ENCODE data around the gene BACE2.
A peak's percentile ranks its signal among the peaks of the same experiment; 100 is the strongest.

The BACE2 gene

DNA sequence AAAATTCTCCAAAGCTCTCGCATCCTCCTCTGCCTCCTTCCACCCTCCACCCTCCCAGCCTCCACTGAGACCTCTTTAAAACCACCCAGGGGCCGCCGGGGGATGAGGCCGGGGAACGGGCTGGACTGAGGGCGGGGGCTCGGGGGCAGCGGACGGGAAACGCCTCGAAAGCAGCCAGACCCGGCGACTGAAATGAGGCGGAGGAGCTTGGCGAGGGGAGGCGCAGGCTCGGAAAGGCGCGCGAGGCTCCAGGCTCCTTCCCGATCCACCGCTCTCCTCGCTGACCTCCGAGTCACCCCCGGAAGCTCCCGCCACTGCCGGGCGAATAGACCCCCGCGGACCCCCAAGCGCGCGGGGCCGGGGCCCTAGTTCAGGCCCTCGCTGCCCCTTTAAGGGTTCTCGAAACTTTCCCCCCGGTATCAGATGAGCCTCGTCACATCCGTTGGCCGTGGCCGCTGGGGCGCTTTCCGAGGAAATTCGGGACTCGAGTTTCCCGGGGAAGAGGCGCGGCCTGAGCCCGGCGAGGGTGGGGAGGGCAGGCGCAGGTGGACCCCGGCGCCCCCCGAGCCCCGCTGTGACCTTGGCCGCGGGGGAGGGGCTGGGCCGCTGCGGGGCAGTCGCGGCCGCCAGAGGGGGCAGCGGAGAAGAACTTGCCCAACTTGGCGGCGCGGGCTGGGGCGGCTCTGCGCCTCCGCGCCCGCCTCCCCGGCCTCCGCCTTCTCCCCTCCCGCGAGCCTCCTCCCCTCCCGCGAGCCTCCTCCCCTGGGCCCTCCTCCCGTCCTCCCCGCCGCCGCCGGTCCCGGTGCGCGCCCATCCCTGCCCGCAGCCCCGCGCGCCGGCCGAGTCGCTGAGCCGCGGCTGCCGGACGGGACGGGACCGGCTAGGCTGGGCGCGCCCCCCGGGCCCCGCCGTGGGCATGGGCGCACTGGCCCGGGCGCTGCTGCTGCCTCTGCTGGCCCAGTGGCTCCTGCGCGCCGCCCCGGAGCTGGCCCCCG is at the start of gene BACE2:
TSS of gene BACE2 (plus strand) at position 813 of the 995 bp plus-strand sequence. CDS start at position 917, 104 bp downstream.
- DNase-seq (ENCODE audit: low read depth) = peak; percentile 42

DNA sequence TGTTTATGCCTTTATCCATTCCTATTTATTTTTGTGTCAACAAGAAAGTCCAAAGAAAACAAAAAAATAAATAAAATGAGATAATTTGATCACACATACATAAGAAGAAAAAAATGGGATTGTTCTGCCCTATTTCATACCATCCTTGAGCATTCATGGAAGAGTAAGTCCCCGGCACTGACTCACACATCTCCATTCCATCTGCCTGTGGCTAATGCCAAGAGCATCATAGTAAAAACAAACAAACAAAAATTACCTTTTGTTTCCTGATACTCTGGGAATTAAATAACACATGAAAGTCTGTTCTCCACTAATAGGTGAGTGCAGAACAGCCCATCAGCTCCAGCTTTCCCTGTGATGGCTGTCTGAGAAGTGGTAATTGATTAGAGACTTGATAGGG is 48.1 kb upstream of the BACE2 start:
- DNase-seq (ENCODE audit: low read depth) = no peak

GRCh38 chr21:41120997-41121396 is 47.0 kb upstream of the BACE2 start:
- DNase-seq (ENCODE audit: low read depth) = no peak

- DNase-seq (ENCODE audit: low read depth) = peak; percentile 32
Observed at GRCh38 chr21:41121785-41122415, 46.1 kb upstream of the BACE2 start.

GRCh38 chr21:41124641-41125201 is 43.2 kb upstream of the BACE2 start:
- no peak for DNase-seq (ENCODE audit: low read depth)

GRCh38 chr21:41128981-41129380 is 39.0 kb upstream of the BACE2 start:
- no peak for DNase-seq (ENCODE audit: low read depth)

DNA sequence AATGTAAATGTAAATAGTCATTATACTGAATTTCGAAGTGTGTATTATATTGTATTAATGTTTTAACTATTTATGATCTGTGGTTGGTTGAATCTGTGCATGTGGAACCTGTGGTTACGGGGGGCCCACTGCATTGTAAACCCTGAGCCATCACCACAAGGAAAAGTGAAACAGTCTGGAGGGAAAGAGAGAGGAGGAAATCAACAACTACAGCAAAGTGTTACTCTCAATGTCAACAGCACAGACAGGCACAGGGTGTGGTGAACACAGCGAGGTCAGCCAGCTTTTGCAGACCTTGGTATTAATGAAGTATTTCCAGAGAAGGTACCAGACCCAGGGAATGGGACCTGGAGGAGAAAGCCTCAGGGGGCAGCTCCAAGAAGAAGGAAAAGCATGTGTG is 37.1 kb upstream of the BACE2 start:
- no peak for DNase-seq (ENCODE audit: low read depth)

DNA sequence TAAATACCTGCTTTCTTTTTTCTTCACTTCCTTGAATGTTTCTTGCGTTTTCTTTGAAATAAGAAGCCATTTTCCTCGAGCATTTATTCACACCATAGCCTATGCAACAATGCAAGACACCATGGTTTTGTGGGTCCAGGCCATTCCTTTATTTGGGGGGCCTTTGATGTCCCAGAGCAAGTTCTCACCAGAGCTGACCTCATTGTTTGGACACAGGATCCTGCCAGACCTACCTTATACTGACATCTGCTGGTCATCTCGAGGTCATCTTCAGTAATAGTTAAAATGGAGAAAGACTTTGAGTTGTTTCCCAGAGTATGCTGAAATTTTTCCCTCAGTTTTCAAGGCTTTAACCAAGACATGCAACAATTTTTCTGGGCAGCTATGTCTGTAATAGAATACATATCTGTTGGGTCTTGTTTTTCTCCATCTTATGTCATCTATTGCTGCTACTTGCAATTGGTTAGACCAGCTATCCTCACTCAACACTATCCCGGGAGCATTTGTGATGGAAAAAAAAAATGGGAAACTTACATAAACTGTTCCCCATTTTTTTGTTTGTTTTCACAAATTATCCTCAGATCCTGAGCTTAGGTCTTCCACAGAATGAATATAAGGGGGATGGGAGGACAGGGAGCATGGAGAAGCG is 34.0 kb upstream of the BACE2 start:
- peak; percentile 22 for DNase-seq (ENCODE audit: low read depth)

GRCh38 chr21:41135746-41136145 is 32.2 kb upstream of the BACE2 start:
- DNase-seq (ENCODE audit: low read depth) = no peak

GRCh38 chr21:41136286-41136685 is 31.7 kb upstream of the BACE2 start:
- no peak for DNase-seq (ENCODE audit: low read depth)

GRCh38 chr21:41137401-41137800 is 30.6 kb upstream of the BACE2 start:
- DNase-seq (ENCODE audit: low read depth) = no peak

DNA sequence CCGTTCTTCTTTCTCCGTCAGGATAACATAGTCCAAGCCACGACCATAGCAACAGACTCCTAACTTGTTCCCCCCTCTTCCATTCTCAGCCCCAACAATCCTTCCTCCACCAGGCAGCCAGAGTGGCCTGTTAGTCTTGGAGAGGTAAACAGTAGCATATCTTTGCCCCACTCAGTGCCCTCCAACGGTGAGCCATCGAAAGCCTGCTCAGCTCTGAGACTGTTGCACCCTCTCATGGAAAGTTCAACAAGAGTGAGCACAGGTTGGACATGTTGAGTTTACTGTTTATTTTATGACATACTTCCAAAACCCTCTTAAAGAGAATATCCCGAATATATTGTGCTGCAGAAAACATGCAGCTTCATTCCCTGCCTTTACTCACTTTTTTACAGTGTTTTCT is 30.1 kb upstream of the BACE2 start:
- DNase-seq (ENCODE audit: low read depth) = no peak

DNA sequence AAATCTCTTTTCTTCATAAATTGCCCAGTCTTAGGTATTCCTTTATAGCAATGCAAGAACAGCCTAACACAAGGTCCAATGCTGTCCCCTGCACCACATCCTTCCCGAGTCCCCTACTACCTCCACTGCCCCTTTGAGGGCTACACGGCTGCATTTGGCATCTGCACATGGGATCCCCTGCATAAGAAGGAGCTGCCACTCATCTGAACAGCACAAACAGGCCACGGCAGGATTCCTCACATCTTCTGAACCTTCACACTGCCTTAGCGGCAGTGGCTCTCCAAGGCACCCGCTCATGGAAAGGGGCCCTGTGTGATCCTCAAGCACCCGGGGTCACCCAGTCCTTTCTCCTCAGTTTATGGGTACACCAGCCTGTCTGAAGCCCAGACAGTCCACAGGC is 29.2 kb upstream of the BACE2 start:
- no peak for DNase-seq (ENCODE audit: low read depth)

GRCh38 chr21:41139275-41139674 is 28.7 kb upstream of the BACE2 start:
- no peak for DNase-seq (ENCODE audit: low read depth)

GRCh38 chr21:41139951-41140350 is 28.0 kb upstream of the BACE2 start:
- DNase-seq (ENCODE audit: low read depth) = no peak

- peak; percentile 14 for DNase-seq (ENCODE audit: low read depth)
Observed at GRCh38 chr21:41141031-41141457, 26.9 kb upstream of the BACE2 start.

GRCh38 chr21:41142051-41142795 is 25.7 kb upstream of the BACE2 start:
- DNase-seq (ENCODE audit: low read depth) = peak; percentile 32

GRCh38 chr21:41143596-41144325 is 24.2 kb upstream of the BACE2 start:
- no peak for DNase-seq (ENCODE audit: low read depth)

DNA sequence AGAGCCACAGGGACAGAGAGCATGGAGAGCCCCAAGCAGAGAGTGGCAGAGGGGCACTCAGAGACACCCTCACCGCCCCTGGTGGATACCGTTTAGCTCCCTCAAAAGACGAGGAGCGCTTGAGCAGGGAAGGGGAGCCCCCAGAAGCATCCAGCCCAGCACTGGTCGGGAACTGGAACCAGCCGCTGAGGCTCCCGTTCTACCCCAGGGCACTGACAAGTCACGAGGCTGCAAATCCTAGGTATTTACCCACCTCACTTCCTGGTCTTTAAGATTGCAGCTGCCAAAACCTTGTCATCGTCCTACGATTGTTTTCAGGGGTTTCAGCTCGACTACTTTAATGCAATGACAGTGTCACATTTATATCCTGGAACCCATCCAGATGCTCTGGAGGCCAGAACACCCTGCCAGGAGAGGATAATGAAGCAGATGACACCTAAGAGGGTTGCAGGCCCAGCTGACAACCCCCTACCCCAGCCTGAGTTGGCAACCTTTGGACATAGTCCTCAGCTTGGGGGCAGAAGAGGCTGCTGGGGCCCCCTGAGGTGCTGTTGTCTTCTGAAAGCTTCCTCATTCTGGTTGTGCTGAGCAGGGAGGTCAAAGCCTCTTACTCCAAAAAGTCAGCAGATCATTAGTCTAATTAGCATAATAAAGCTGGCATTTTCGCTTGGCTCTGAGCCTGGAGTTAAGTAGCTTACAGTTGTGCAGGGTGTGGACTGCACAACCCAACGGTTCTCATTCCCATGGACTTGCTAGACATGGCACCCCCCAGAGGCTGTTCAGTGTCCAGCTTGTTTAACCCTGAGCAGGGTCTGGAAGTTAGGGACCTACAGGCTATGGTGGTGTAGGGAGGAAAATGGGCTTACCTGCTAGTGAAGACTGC is 20.6 kb upstream of the BACE2 start:
- DNase-seq (ENCODE audit: low read depth) = no peak

- no peak for DNase-seq (ENCODE audit: low read depth)
Observed at GRCh38 chr21:41147979-41148355, 20.0 kb upstream of the BACE2 start.

Data from GM04504 (cell line).